ENCODE data around the gene PLEKHA6. TPM values are rescaled to one million over a fixed set of nuclear protein-coding genes. Genes with fewer than 3 reads are reported as not detected.

The PLEKHA6 gene
- total RNA-seq, 4 donors from 2014 or later = 4.3 to 13.2 (median 7.7) TPM

- DNase-seq (no peak), ATAC-seq (no peak)
- intact Hi-C loops (cut with DNase I; ENCODE audit: low total_unique reads) = no loop called here
- H3K4me3 ChIP-seq = no peak overlapping the region
- no peak for TF ChIP-seq POLR2A (IDR thresholded peaks at IDR 0.05)
- TF ChIP-seq CTCF (IDR thresholded peaks at IDR 0.05 in 4 of 5, conservative IDR thresholded peaks at IDR 0.05 in 1 of 5) = no peak
- H3K4me1 ChIP-seq = peaks cover 7 to 8% of the 10 kb centered on the region in 2 donors
- H3K27ac ChIP-seq = no peak overlapping the region
- in situ Hi-C loops (cut with MboI; ENCODE audit: low sequenced_read_pairs in 4 of 4) = no loop called here
- H3K36me3 ChIP-seq = no peaks in the 10 kb centered on the region
- H3K27me3 ChIP-seq = peaks cover 0 to 4% (median 3%) of the 10 kb centered on the region in 3 donors
- no peaks in the 10 kb centered on the region for H3K9me3 ChIP-seq
These were observed 74.8 kb downstream of the PLEKHA6 start for GRCh38 chr1:204284929-204285328.

DNA sequence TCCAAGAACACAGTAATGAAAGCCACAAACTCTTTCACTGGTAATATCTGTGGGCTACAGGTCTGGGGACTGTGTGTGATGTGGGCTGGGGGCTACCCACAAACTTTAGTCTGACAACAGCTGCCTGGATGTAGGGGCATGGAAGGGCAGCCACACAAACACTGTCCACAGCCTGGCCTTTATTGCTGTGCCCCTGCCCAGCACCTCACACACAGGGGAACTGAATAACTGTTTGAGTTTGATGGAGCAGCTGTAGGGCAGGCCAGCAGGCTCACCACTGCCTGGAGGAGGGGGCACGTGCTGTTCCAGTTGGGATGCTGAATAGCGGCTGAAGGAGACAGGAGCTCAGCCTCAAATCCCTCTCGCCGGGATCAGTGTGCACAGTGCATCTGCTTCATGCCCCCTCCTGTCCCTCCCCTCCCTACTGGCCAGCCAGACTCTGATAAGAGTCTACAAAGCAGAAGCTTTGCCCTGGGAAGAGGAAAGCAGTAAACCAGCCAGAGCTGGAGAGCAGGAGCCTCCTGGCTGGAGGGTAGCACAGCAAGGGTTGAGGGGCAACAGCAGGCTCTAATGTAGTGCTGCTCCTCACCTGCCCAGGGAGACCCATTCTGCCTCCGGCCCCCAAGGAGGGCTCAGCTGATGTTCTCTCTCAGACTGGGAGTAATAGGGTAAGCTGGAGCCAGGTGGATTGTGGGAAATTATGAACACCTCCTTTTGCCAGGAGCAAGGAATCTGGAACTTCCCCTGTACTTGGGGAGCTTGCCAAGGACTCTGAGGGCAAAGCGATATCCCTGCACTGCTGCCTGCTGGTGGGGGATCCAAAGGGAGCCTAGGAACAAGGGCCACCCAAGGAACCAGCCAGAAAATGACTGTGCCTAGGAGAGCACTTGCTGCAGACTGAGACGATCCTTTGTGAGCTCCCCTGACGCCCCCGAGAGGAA lies 75.7 kb downstream of the PLEKHA6 start:
- Histone ChIP-seq H3K9me3 (no peaks in the 10 kb centered on the region), H3K4me3 (no peak overlapping the region), H3K4me1 (peaks cover 7 to 8% of the 10 kb centered on the region in 2 donors), H3K27ac (no peak overlapping the region), H3K36me3 (no peaks in the 10 kb centered on the region), H3K27me3 (peaks cover 0 to 4% (median 3%) of the 10 kb centered on the region in 3 donors)
- TF ChIP-seq CTCF (IDR thresholded peaks at IDR 0.05 in 4 of 5, conservative IDR thresholded peaks at IDR 0.05 in 1 of 5) = no peak
- no peak for TF ChIP-seq POLR2A (IDR thresholded peaks at IDR 0.05)
- in situ Hi-C loops (cut with MboI; ENCODE audit: low sequenced_read_pairs in 4 of 4) = no loop called here
- intact Hi-C loops (cut with DNase I; ENCODE audit: low total_unique reads) = no loop called here
- DNase-seq (no peak), ATAC-seq (no peak)

- H3K4me3 ChIP-seq = no peak overlapping the region
- in situ Hi-C loops (cut with MboI; ENCODE audit: low sequenced_read_pairs in 4 of 4) = no loop called here
These were observed 76.9 kb downstream of the PLEKHA6 start for GRCh38 chr1:204282761-204283221.

GRCh38 chr1:204280099-204280961 lies 79.4 kb downstream of the PLEKHA6 start:
- no peak for TF ChIP-seq CTCF (IDR thresholded peaks at IDR 0.05 in 4 of 5, conservative IDR thresholded peaks at IDR 0.05 in 1 of 5)
- TF ChIP-seq POLR2A (IDR thresholded peaks at IDR 0.05) = no peak
- DNase-seq = no peak
- H3K4me1 ChIP-seq = peaks cover 0 to 8% of the 10 kb centered on the region in 2 donors
- H3K27ac ChIP-seq = no peak overlapping the region
- no peaks in the 10 kb centered on the region for H3K9me3 ChIP-seq
- H3K4me3 ChIP-seq = no peak overlapping the region
- no peak for ATAC-seq
- in situ Hi-C loops (cut with MboI; ENCODE audit: low sequenced_read_pairs in 4 of 4) = no loop called here
- no peaks in the 10 kb centered on the region for H3K27me3 ChIP-seq
- H3K36me3 ChIP-seq = no peaks in the 10 kb centered on the region
- intact Hi-C loops (cut with DNase I; ENCODE audit: low total_unique reads) = no loop called here

More at GRCh38 chr1:204282761-204283221, 76.9 kb downstream of the PLEKHA6 start:
- TF ChIP-seq CTCF (IDR thresholded peaks at IDR 0.05 in 4 of 5, conservative IDR thresholded peaks at IDR 0.05 in 1 of 5) (no peak), POLR2A (IDR thresholded peaks at IDR 0.05) (no peak)
- no peak for ATAC-seq
- H3K4me1 ChIP-seq = peaks cover 0 to 8% of the 10 kb centered on the region in 2 donors
- no peak for DNase-seq
- intact Hi-C loops (cut with DNase I; ENCODE audit: low total_unique reads) = no loop called here
- H3K27me3 ChIP-seq = no peaks in the 10 kb centered on the region
- no peaks in the 10 kb centered on the region for H3K36me3 ChIP-seq
- no peak overlapping the region for H3K27ac ChIP-seq
- no peaks in the 10 kb centered on the region for H3K9me3 ChIP-seq
